ENCODE results near the gene SLC16A1.

DNA sequence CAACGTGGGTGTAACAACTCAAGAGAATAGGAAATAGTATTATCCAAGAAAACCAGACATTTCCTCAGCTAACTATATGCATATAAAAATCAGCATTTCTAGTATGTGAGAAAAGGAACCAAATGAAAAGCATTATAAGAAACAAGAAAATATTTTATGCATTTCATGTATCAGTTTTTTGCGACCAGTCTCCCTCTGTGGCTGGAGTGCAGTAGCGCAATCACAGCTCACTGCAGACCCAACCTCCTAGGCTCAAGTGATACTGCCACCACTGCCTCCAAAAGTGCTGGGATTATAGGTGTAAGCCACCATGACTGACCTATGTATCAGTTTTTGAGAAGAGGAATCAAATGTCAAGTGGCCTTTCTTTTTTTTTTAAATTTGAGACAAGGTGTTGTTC lies 31.0 kb downstream of the SLC16A1 start:
- TF ChIP-seq GATA3 (IDR thresholded peaks at IDR 0.05; ENCODE audit: low read depth, low read length), result no peak
- TF ChIP-seq GATA2 (IDR thresholded peaks at IDR 0.05; ENCODE audit: low read depth, low read length), result no peak

Measured in SH-SY5Y (cell line).